ENCODE results near the gene FBXL7.

The FBXL7 gene

GRCh38 chr5:15951126-15951525 lies 451.1 kb downstream of the FBXL7 start:
- no peaks in the 10 kb centered on the region for H3K79me2 ChIP-seq (ENCODE audit: insufficient read depth, low read length)
- H3K9me2 ChIP-seq (replicated peaks; ENCODE audit: insufficient read depth, low read length), result no peaks in the 10 kb centered on the region
- no peak overlapping the region for H3K9ac ChIP-seq (ENCODE audit: low read length)
- no peaks in the 10 kb centered on the region for H3K27me3 ChIP-seq (ENCODE audit: low read length)
- H2AFZ ChIP-seq (ENCODE audit: low read depth, low read length, severe bottlenecking), result no peak overlapping the region
- H3K36me3 ChIP-seq (ENCODE audit: low read length), result no peaks in the 10 kb centered on the region; the same call in 1 of the 2 replicates
- no peak overlapping the region for H3K4me3 ChIP-seq (ENCODE audit: insufficient read depth, low read length, poor library complexity, severe bottlenecking)
- no peaks in the 10 kb centered on the region for H4K20me1 ChIP-seq (ENCODE audit: low read depth, low read length)
- H3K27ac ChIP-seq (ENCODE audit: low read depth, low read length), result no peak overlapping the region
- no peaks in the 10 kb centered on the region for H3K9me3 ChIP-seq (ENCODE audit: insufficient read depth, low read length)
- H3F3A ChIP-seq (ENCODE audit: insufficient read depth), result no peaks in the 10 kb centered on the region
- H3K4me2 ChIP-seq (ENCODE audit: low read depth, low read length, poor library complexity, severe bottlenecking), result no peak overlapping the region
- TF ChIP-seq EZH2phosphoT487 (conservative IDR thresholded peaks at IDR 0.05; ENCODE audit: low read length) (no peak), CTCF (IDR thresholded peaks at IDR 0.05; ENCODE audit: insufficient read depth, low read length, poor library complexity, severe bottlenecking) (no peak)

DNA sequence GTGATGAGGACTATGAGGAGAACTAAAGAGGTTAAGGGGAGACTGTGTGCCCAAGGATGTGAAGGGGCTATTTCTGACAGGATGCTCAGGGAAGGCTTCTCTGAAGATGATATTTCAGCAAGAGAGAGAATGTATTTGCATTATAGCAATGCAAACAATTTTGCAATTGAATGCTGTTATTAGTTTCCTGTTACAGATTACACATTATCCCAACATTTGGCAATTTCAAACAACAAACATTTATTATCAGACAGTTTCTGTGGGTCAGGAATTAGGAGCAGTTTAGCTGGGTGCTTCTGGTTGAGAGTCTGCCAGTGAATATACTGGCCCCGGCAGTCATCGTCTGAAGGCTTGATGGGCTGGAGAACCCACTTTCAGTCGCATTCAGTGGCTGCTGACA lies 451.6 kb downstream of the FBXL7 start:
- H3K79me2 ChIP-seq (ENCODE audit: insufficient read depth, low read length), result no peaks in the 10 kb centered on the region
- H3K9me3 ChIP-seq (ENCODE audit: insufficient read depth, low read length), result no peaks in the 10 kb centered on the region
- no peak overlapping the region for H2AFZ ChIP-seq (ENCODE audit: low read depth, low read length, severe bottlenecking)
- no peaks in the 10 kb centered on the region for H3F3A ChIP-seq (ENCODE audit: insufficient read depth)
- no peak overlapping the region for H3K9ac ChIP-seq (ENCODE audit: low read length)
- H3K4me3 ChIP-seq (ENCODE audit: insufficient read depth, low read length, poor library complexity, severe bottlenecking), result no peak overlapping the region
- H3K27ac ChIP-seq (ENCODE audit: low read depth, low read length), result no peak overlapping the region
- H3K36me3 ChIP-seq (ENCODE audit: low read length), result no peaks in the 10 kb centered on the region; the same call in 1 of the 2 replicates
- H4K20me1 ChIP-seq (ENCODE audit: low read depth, low read length), result no peaks in the 10 kb centered on the region
- no peaks in the 10 kb centered on the region for H3K27me3 ChIP-seq (ENCODE audit: low read length)
- no peak for TF ChIP-seq EZH2phosphoT487 (conservative IDR thresholded peaks at IDR 0.05; ENCODE audit: low read length)
- TF ChIP-seq CTCF (IDR thresholded peaks at IDR 0.05; ENCODE audit: insufficient read depth, low read length, poor library complexity, severe bottlenecking), result no peak
- no peak overlapping the region for H3K4me2 ChIP-seq (ENCODE audit: low read depth, low read length, poor library complexity, severe bottlenecking)
- no peaks in the 10 kb centered on the region for H3K9me2 ChIP-seq (replicated peaks; ENCODE audit: insufficient read depth, low read length)

GRCh38 chr5:15956622-15957021 lies 456.6 kb downstream of the FBXL7 start:
- Histone ChIP-seq H3K9me2 (replicated peaks; ENCODE audit: insufficient read depth, low read length) (no peaks in the 10 kb centered on the region), H3F3A (ENCODE audit: insufficient read depth) (no peaks in the 10 kb centered on the region), H3K27me3 (ENCODE audit: low read length) (no peaks in the 10 kb centered on the region), H2AFZ (ENCODE audit: low read depth, low read length, severe bottlenecking) (no peak overlapping the region), H3K79me2 (ENCODE audit: insufficient read depth, low read length) (no peaks in the 10 kb centered on the region), H3K36me3 (ENCODE audit: low read length) (no peaks in the 10 kb centered on the region; the same call in 1 of the 2 replicates), H3K9me3 (ENCODE audit: insufficient read depth, low read length) (no peaks in the 10 kb centered on the region), H3K4me2 (ENCODE audit: low read depth, low read length, poor library complexity, severe bottlenecking) (no peak overlapping the region), H3K27ac (ENCODE audit: low read depth, low read length) (no peak overlapping the region), H3K4me3 (ENCODE audit: insufficient read depth, low read length, poor library complexity, severe bottlenecking) (no peak overlapping the region), H4K20me1 (ENCODE audit: low read depth, low read length) (no peaks in the 10 kb centered on the region), H3K9ac (ENCODE audit: low read length) (no peak overlapping the region)
- TF ChIP-seq CTCF (IDR thresholded peaks at IDR 0.05; ENCODE audit: insufficient read depth, low read length, poor library complexity, severe bottlenecking) (no peak), EZH2phosphoT487 (conservative IDR thresholded peaks at IDR 0.05; ENCODE audit: low read length) (no peak)
